ENCODE results near the gene RNF31. TPM values are rescaled to one million over a fixed set of nuclear protein-coding genes. Genes with fewer than 3 reads are reported as not detected.
A peak's percentile ranks its signal among the peaks of the same experiment; 100 is the strongest.

RNF31 gene
- total and polyA plus RNA-seq, 2 of the 13 experiments (the other 11 are each of a cell fraction or from before 2014, with no cell fraction given), result 48.2 to 86.8 TPM

DNA sequence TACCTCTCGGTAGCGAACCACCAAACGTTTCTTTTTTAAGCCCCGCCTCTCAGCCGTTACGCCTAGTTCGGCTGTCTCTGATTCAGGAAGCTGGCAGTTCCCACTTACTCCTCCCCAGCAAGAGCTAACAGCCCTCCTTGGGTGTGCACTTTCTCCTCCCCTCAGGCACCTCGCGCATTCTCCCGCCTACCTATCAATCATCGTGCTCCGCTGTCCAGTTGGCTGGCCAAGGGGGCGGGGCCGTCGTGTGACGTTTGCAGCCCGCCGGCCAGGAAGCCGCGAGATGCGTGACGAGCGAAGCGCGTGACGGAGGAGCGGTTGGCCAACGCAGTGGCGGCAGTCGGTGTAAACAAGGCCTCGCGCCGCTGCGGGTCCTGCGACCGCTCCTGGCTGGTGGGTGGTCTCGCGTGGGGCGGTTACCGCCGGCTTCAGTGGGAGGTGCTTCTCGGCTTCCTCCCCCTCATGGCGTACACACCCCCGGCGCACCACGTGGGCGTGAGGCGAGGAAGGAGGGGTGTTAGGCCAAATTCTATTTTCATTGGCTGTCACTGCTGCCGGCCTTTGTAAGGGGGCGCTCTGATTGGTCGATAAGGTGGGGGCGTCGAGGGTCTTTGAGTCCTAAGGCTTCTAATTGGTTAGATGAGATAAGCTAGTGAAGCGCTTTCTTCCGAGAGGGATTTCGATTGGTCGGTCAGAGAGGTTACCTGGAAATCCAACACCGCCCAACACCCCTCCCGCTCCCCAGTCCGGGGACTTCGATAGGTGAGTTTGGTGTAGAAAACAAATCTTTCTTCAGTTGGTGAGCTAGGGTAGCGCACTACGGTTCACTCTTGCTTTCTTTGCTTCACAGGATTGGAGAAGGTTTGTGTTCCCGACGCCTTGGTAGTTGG lies 32.5 kb upstream of the RNF31 start, which contains the start of the genes DCAF11 and NRL:
TSS of gene DCAF11 (plus strand) at position 246 of the 890 bp plus-strand sequence. CDS start 818 bp downstream, outside the sequence.
TSS of gene NRL (minus strand) at position 418 of the 890 bp plus-strand sequence. CDS start 32,101 bp downstream, outside the sequence.
- H3K4me1 ChIP-seq (ENCODE audit: insufficient read depth, low read length), result peaks cover 48% of the 10 kb centered on the region
- ChIA-PET POLR2A (interaction anchor here (0.7 to 15.5 kb wide), 79 partner anchors 11 to 1348 kb away, joined by 3 to 977 read pairs (median 7); partner anchors contain the start of genes ACIN1, AP1G2, BCL2L2 and C14orf119), CTCF (ENCODE audit: low intra/inter-chr PET ratio, low total read pairs) (interaction anchor here (1.1 to 1.6 kb wide), 2 partner anchors 21 to 47 kb away, joined by 3 read pairs; partner anchors contain the start of genes IRF9 and PSME1)
- peaks cover 32 to 37% of the 10 kb centered on the region in 2 experiments for H3K36me3 ChIP-seq (replicated peaks in 1 of 2; ENCODE audit: control insufficient read depth in 1 of 2, insufficient read depth in 2 of 2, low read length in 2 of 2)
- H3K4me2 ChIP-seq (ENCODE audit: low read depth, low read length), result peak within 1 kb of the TSS; percentile 100
- H3K9ac ChIP-seq (ENCODE audit: insufficient read depth, low read depth, low read length), result peak within 1 kb of the TSS; percentile 99
- H3K79me2 ChIP-seq (ENCODE audit: insufficient read depth, low read length), result peaks cover 33% of the 10 kb centered on the region
- H3K27ac ChIP-seq (ENCODE audit: extremely low read length, insufficient read depth, low read length), result peak within 1 kb of the TSS; percentile 98
- no peaks in the 10 kb centered on the region for H4K20me1 ChIP-seq (ENCODE audit: insufficient read depth, low read length)
- H3K4me3 ChIP-seq (replicated peaks in 1 of 3; ENCODE audit: insufficient read depth in 1 of 3, low read depth in 2 of 3, low read length in 3 of 3), result peak within 1 kb of the TSS; percentile 66 to 96 (median 85)
- peak; percentile 88 for ATAC-seq
- in situ Hi-C loops (cut with HindIII; ENCODE audit: extremely low pct_ligation_motif_present, low pct_unique_long_range_greater_than_20kb) (loop anchor here (25.0 kb wide), 1 partner anchor 1527 kb away; the partner anchor contains the start of genes ABHD4 and DAD1), intact Hi-C loops (cut with micrococcal nuclease; ENCODE audit: unreplicated experiment) (loop anchor here (1.0 to 10.0 kb wide), 9 partner anchors 11 to 1020 kb away; partner anchors contain the start of genes ACIN1, BCL2L2, C14orf119 and EMC9)
- BruUV-seq (replicated peaks), result no TSS peak
- no peaks in the 10 kb centered on the region; a peak in 1 of 5 replicates for H3K27me3 ChIP-seq (ENCODE audit: control insufficient read depth in 1 of 2, insufficient read depth in 2 of 2, low read length in 2 of 2)
- no peaks in the 10 kb centered on the region for H3K9me3 ChIP-seq (ENCODE audit: low read length)
- no peak within 1 kb of the TSS for H2AFZ ChIP-seq (ENCODE audit: low read length)
- under 1% methylated on average over 65 of the region's 65 CpGs for WGBS (ENCODE audit: low lambda C conversion rate)
- peak; percentile 100 for DNase-seq (ENCODE audit: low spot score)
- FAIRE-seq, result peak; percentile 98
- peak; percentile 85; the same call in 1 of the 2 replicates for TF ChIP-seq FOXC1 (CRISPR knock-in tag; IDR thresholded peaks at IDR 0.05; ENCODE audit: borderline replicate concordance)
- peak; percentile 77; the same call in 1 of the 2 replicates for TF ChIP-seq NCOA2 (CRISPR knock-in tag; IDR thresholded peaks at IDR 0.05)
- TF ChIP-seq, protein P1, sequence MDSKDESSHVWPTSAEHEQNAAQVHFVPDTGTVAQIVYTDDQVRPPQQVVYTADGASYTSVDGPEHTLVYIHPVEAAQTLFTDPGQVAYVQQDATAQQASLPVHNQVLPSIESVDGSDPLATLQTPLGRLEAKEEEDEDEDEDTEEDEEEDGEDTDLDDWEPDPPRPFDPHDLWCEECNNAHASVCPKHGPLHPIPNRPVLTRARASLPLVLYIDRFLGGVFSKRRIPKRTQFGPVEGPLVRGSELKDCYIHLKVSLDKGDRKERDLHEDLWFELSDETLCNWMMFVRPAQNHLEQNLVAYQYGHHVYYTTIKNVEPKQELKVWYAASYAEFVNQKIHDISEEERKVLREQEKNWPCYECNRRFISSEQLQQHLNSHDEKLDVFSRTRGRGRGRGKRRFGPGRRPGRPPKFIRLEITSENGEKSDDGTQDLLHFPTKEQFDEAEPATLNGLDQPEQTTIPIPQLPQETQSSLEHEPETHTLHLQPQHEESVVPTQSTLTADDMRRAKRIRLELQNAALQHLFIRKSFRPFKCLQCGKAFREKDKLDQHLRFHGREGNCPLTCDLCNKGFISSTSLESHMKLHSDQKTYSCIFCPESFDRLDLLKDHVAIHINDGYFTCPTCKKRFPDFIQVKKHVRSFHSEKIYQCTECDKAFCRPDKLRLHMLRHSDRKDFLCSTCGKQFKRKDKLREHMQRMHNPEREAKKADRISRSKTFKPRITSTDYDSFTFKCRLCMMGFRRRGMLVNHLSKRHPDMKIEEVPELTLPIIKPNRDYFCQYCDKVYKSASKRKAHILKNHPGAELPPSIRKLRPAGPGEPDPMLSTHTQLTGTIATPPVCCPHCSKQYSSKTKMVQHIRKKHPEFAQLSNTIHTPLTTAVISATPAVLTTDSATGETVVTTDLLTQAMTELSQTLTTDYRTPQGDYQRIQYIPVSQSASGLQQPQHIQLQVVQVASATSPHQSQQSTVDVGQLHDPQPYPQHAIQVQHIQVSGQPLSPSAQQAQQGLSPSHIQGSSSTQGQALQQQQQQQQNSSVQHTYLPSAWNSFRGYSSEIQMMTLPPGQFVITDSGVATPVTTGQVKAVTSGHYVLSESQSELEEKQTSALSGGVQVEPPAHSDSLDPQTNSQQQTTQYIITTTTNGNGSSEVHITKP (CRISPR knock-in tag; IDR thresholded peaks at IDR 0.05; ENCODE audit: low read depth), result peak; percentile 88
- peak; percentile 99 for TF ChIP-seq KDM2A (CRISPR knock-in tag; IDR thresholded peaks at IDR 0.05; ENCODE audit: borderline replicate concordance, low read depth)
- TF ChIP-seq, protein P2, sequence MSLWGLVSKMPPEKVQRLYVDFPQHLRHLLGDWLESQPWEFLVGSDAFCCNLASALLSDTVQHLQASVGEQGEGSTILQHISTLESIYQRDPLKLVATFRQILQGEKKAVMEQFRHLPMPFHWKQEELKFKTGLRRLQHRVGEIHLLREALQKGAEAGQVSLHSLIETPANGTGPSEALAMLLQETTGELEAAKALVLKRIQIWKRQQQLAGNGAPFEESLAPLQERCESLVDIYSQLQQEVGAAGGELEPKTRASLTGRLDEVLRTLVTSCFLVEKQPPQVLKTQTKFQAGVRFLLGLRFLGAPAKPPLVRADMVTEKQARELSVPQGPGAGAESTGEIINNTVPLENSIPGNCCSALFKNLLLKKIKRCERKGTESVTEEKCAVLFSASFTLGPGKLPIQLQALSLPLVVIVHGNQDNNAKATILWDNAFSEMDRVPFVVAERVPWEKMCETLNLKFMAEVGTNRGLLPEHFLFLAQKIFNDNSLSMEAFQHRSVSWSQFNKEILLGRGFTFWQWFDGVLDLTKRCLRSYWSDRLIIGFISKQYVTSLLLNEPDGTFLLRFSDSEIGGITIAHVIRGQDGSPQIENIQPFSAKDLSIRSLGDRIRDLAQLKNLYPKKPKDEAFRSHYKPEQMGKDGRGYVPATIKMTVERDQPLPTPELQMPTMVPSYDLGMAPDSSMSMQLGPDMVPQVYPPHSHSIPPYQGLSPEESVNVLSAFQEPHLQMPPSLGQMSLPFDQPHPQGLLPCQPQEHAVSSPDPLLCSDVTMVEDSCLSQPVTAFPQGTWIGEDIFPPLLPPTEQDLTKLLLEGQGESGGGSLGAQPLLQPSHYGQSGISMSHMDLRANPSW (CRISPR knock-in tag; IDR thresholded peaks at IDR 0.05; ENCODE audit: borderline replicate concordance), result no peak; the same call in 1 of the 2 replicates
- TF ChIP-seq PAF1 (CRISPR knock-in tag; IDR thresholded peaks at IDR 0.05), result peak; percentile 76; the same call in 1 of the 2 replicates
- no peak for TF ChIP-seq NFIB (CRISPR knock-in tag; IDR thresholded peaks at IDR 0.05; ENCODE audit: borderline replicate concordance)
- TF ChIP-seq PHF20 (CRISPR knock-in tag; IDR thresholded peaks at IDR 0.05), result no peak
- TF ChIP-seq ZNF780A (CRISPR knock-in tag; IDR thresholded peaks at IDR 0.05), result no peak
- TF ChIP-seq PHF5A (CRISPR knock-in tag; IDR thresholded peaks at IDR 0.05; ENCODE audit: low read depth, unreplicated experiment), result no peak
- TF ChIP-seq HDAC2 (CRISPR knock-in tag; IDR thresholded peaks at IDR 0.05), result peak; percentile 98
- TF ChIP-seq KAT2B (IDR thresholded peaks at IDR 0.05; ENCODE audit: borderline replicate concordance, low read depth, low read length), result 0 out of 2 replicates have a peak, but pooled peaks have one; percentile 26
- TF ChIP-seq, protein P3, sequence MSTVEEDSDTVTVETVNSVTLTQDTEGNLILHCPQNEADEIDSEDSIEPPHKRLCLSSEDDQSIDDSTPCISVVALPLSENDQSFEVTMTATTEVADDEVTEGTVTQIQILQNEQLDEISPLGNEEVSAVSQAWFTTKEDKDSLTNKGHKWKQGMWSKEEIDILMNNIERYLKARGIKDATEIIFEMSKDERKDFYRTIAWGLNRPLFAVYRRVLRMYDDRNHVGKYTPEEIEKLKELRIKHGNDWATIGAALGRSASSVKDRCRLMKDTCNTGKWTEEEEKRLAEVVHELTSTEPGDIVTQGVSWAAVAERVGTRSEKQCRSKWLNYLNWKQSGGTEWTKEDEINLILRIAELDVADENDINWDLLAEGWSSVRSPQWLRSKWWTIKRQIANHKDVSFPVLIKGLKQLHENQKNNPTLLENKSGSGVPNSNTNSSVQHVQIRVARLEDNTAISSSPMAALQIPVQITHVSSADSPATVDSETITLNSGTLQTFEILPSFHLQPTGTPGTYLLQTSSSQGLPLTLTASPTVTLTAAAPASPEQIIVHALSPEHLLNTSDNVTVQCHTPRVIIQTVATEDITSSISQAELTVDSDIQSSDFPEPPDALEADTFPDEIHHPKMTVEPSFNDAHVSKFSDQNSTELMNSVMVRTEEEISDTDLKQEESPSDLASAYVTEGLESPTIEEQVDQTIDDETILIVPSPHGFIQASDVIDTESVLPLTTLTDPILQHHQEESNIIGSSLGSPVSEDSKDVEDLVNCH (CRISPR knock-in tag; IDR thresholded peaks at IDR 0.05), result peak; percentile 51; the same call in 1 of the 2 replicates

Measured in HepG2 (cell line).